ENCODE measurements around the gene BYSL. TPM values are rescaled to one million over a fixed set of nuclear protein-coding genes. Genes with fewer than 3 reads are reported as not detected.

BYSL gene, protein sequence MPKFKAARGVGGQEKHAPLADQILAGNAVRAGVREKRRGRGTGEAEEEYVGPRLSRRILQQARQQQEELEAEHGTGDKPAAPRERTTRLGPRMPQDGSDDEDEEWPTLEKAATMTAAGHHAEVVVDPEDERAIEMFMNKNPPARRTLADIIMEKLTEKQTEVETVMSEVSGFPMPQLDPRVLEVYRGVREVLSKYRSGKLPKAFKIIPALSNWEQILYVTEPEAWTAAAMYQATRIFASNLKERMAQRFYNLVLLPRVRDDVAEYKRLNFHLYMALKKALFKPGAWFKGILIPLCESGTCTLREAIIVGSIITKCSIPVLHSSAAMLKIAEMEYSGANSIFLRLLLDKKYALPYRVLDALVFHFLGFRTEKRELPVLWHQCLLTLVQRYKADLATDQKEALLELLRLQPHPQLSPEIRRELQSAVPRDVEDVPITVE
- total RNA-seq (2021) (76.5 and 89.7 TPM in 2 replicates), Bru-seq, nascent RNA (percentile 90 among the genes with signal in this experiment), BruChase-seq, experiment 1, labeled RNA remaining after a 2-hour chase (percentile 82 among the genes with signal in this experiment), BruChase-seq, experiment 2, labeled RNA remaining after a 6-hour chase (percentile 81 among the genes with signal in this experiment)
- long read RNA-seq, transcript BYSL-201 (7 exons, 2,029 nt) = major isoform, 25 of 28 reads
- long read RNA-seq, partial matches to known transcripts = 2 of 28 reads
- long read RNA-seq, other reads (novel, unspliced or antisense) = 1 of 28 reads

GRCh38 chr6:41920921-41921711, at the start of gene BYSL, which contains the start of gene MED20:
TSS of gene BYSL (plus strand) at chr6:41921499. CDS start at chr6:41921563, 64 bp downstream.
TSS of gene MED20 (minus strand) at chr6:41921139. CDS start at chr6:41921018, 121 bp downstream.
- no TSS peak for BruUV-seq (replicated peaks)
- H3K27me3 ChIP-seq (replicated peaks; ENCODE audit: insufficient read depth, low read depth, low read length, poor library complexity) = no peaks in the 10 kb centered on the region

DNA sequence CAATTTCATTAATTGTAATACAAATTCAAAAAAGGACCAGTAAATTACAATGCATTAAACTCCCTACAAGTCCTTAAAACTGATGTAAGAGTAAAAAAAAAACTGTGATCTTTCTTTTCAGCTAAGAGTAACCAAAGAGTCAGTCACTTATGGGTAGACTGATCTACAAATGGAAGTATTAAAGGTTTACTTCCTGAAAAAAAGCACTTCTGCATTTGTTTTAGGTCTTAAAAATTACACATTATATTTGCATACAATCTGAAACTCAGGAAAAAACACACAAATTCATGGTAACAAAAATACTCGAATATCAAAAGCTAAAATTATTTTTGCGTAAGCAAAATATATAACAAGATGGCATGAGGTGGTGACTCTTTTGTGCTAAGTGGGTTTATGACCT, 49.6 kb upstream of the BYSL start:
- no peak for DNase-seq (ENCODE audit: low spot score)
- H3K4me1 ChIP-seq (ENCODE audit: insufficient read depth, low read length, poor library complexity, severe bottlenecking) = no peaks in the 10 kb centered on the region
- H3K4me3 ChIP-seq (ENCODE audit: low read depth, low read length, poor library complexity, severe bottlenecking) = no peak overlapping the region
- ChIA-PET POLR2A (ENCODE audit: low non-redundant PET) (no interaction called here), CTCF (no interaction called here)
- intact Hi-C loops (cut with micrococcal nuclease; ENCODE audit: unreplicated experiment) = no loop called here
- no peak for TF ChIP-seq EZH2 (IDR thresholded peaks at IDR 0.05; ENCODE audit: borderline replicate concordance, low read depth, low read length, poor library complexity, severe bottlenecking)
- TF ChIP-seq, protein P1, sequence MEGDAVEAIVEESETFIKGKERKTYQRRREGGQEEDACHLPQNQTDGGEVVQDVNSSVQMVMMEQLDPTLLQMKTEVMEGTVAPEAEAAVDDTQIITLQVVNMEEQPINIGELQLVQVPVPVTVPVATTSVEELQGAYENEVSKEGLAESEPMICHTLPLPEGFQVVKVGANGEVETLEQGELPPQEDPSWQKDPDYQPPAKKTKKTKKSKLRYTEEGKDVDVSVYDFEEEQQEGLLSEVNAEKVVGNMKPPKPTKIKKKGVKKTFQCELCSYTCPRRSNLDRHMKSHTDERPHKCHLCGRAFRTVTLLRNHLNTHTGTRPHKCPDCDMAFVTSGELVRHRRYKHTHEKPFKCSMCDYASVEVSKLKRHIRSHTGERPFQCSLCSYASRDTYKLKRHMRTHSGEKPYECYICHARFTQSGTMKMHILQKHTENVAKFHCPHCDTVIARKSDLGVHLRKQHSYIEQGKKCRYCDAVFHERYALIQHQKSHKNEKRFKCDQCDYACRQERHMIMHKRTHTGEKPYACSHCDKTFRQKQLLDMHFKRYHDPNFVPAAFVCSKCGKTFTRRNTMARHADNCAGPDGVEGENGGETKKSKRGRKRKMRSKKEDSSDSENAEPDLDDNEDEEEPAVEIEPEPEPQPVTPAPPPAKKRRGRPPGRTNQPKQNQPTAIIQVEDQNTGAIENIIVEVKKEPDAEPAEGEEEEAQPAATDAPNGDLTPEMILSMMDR (conservative IDR thresholded peaks at IDR 0.05; ENCODE audit: low read depth, low read length) = no peak
- H3K9me3 ChIP-seq (ENCODE audit: low read depth, low read length, poor library complexity, severe bottlenecking) = no peaks in the 10 kb centered on the region
- H3K36me3 ChIP-seq (ENCODE audit: insufficient read depth, low read length, poor library complexity, severe bottlenecking) = no peaks in the 10 kb centered on the region
- no peak overlapping the region for H3K27ac ChIP-seq (ENCODE audit: low read depth, low read length, poor library complexity, severe bottlenecking)
- BruUV-seq (replicated peaks) = no TSS peak
- H3K27me3 ChIP-seq (replicated peaks; ENCODE audit: insufficient read depth, low read depth, low read length, poor library complexity) = no peaks in the 10 kb centered on the region

More at GRCh38 chr6:41920921-41921711, at the start of gene BYSL, which contains the start of gene MED20:
- TF ChIP-seq, protein P1 (conservative IDR thresholded peaks at IDR 0.05; ENCODE audit: low read depth, low read length) = peak; percentile 98
- no peak for TF ChIP-seq EZH2 (IDR thresholded peaks at IDR 0.05; ENCODE audit: borderline replicate concordance, low read depth, low read length, poor library complexity, severe bottlenecking)
- Histone ChIP-seq H3K27ac (ENCODE audit: low read depth, low read length, poor library complexity, severe bottlenecking) (peak within 1 kb of the TSS; percentile 99), H3K4me1 (ENCODE audit: insufficient read depth, low read length, poor library complexity, severe bottlenecking) (peaks cover 9% of the 10 kb centered on the region), H3K36me3 (ENCODE audit: insufficient read depth, low read length, poor library complexity, severe bottlenecking) (peaks cover 21% of the 10 kb centered on the region), H3K4me3 (ENCODE audit: low read depth, low read length, poor library complexity, severe bottlenecking) (peak within 1 kb of the TSS; percentile 66), H3K9me3 (ENCODE audit: low read depth, low read length, poor library complexity, severe bottlenecking) (no peaks in the 10 kb centered on the region)
- CTCF ChIA-PET = interaction anchor here (0.5 to 1.3 kb wide), 14 partner anchors 8 to 862 kb away, joined by 3 to 16 read pairs (median 5); partner anchors contain the start of genes TAF8, TOMM6 and USP49
- intact Hi-C loops (cut with micrococcal nuclease; ENCODE audit: unreplicated experiment) = loop anchor here (1.0 to 2.0 kb wide), 2 partner anchors 134 to 296 kb away; partner anchors contain the start of genes MRPS10 and TOMM6
- peak; percentile 95 for DNase-seq (ENCODE audit: low spot score)
- POLR2A ChIA-PET (ENCODE audit: low non-redundant PET) = interaction anchor here (0.6 kb wide), 1 partner anchor 1443 kb away, joined by 3 read pairs; no protein-coding TSS in a partner anchor

GRCh38 chr6:41872147-41872546, 49.2 kb upstream of the BYSL start:
- no peak for TF ChIP-seq EZH2 (IDR thresholded peaks at IDR 0.05; ENCODE audit: borderline replicate concordance, low read depth, low read length, poor library complexity, severe bottlenecking)
- TF ChIP-seq, protein P1 (conservative IDR thresholded peaks at IDR 0.05; ENCODE audit: low read depth, low read length) = no peak
- Histone ChIP-seq H3K36me3 (ENCODE audit: insufficient read depth, low read length, poor library complexity, severe bottlenecking) (no peaks in the 10 kb centered on the region), H3K9me3 (ENCODE audit: low read depth, low read length, poor library complexity, severe bottlenecking) (no peaks in the 10 kb centered on the region), H3K4me1 (ENCODE audit: insufficient read depth, low read length, poor library complexity, severe bottlenecking) (no peaks in the 10 kb centered on the region), H3K27ac (ENCODE audit: low read depth, low read length, poor library complexity, severe bottlenecking) (no peak overlapping the region), H3K4me3 (ENCODE audit: low read depth, low read length, poor library complexity, severe bottlenecking) (no peak overlapping the region), H3K27me3 (replicated peaks; ENCODE audit: insufficient read depth, low read depth, low read length, poor library complexity) (no peaks in the 10 kb centered on the region)
- intact Hi-C loops (cut with micrococcal nuclease; ENCODE audit: unreplicated experiment) = no loop called here
- ChIA-PET CTCF (no interaction called here), POLR2A (ENCODE audit: low non-redundant PET) (no interaction called here)
- no peak for DNase-seq (ENCODE audit: low spot score)
- no TSS peak for BruUV-seq (replicated peaks)

All from A673 (cell line).